CD14-positive monocyte (primary cell): ENCODE measurements around the gene NUP54. TPM values are rescaled to one million over a fixed set of nuclear protein-coding genes. Genes with fewer than 3 reads are reported as not detected.

ENCODE experiments used
- DNase-seq, 3 donors: peaks; one replicate each; pipeline ENCODE4 v3.0.0-alpha.2; 2011 to 2022
- H2AFZ ChIP-seq: 2 replicates; pipeline ENCODE4 v1.6.0; 2012; ENCODE audit warnings: mild to moderate bottlenecking, low read depth, low read length, inconsistent platforms; ENCODE audit not compliant: insufficient read depth, poor library complexity, severe bottlenecking
- H3K27ac ChIP-seq, 2 donors: 1 replicate in 1 of 2; 2 replicates in 1 of 2; pipeline ENCODE4 v1.5.1; 2012 to 2013; ENCODE audit warnings: low read length in 2 of 2, control low read depth in 1 of 2, inconsistent platforms in 1 of 2, low read depth in 1 of 2, mild to moderate bottlenecking in 1 of 2
- H3K27me3 ChIP-seq, 2 donors: one replicate each; pipeline versions ENCODE4 v1.6.0 to v1.6.1; 2011 to 2013; ENCODE audit warnings: low read length in 2 of 2; ENCODE audit not compliant: control insufficient read depth in 2 of 2, insufficient read depth in 2 of 2
- H3K36me3 ChIP-seq, 2 donors: replicated peaks in 1 of 2; 1 replicate in 1 of 2; 2 replicates in 1 of 2; pipeline versions ENCODE4 v1.5.1 to v1.6.1; 2012 to 2013; ENCODE audit warnings: low read length in 2 of 2, control low read depth in 1 of 2, inconsistent platforms in 1 of 2, mild to moderate bottlenecking in 1 of 2; ENCODE audit not compliant: insufficient read depth in 2 of 2, control insufficient read depth in 1 of 2
- H3K4me1 ChIP-seq, 2 donors: 1 replicate in 1 of 2; 2 replicates in 1 of 2; pipeline versions ENCODE4 v1.5.1 to v1.6.1; 2012 to 2013; ENCODE audit warnings: low read length in 2 of 2, control low read depth in 1 of 2, inconsistent platforms in 1 of 2, mild to moderate bottlenecking in 1 of 2, moderate library complexity in 1 of 2; ENCODE audit not compliant: insufficient read depth in 2 of 2, control insufficient read depth in 1 of 2
- H3K4me2 ChIP-seq: replicated peaks from 2 replicates; pipeline ENCODE3; 2012; ENCODE audit warnings: low read length, moderate library complexity, mild to moderate bottlenecking; ENCODE audit not compliant: poor library complexity, severe bottlenecking; ENCODE audit errors: extremely low read depth
- H3K4me3 ChIP-seq, 3 experiments: fragments of 200-600 bp in 1 of 3; sonication (generic) in 1 of 3; replicated peaks in 1 of 3; 1 replicate in 2 of 3; 2 replicates in 1 of 3; pipeline ENCODE4 v1.5.1; 2011 to 2013; ENCODE audit warnings: low read length in 3 of 3, mild to moderate bottlenecking in 3 of 3, control low read depth in 2 of 3, low read depth in 2 of 3, inconsistent platforms in 1 of 3, moderate library complexity in 1 of 3
- H3K79me2 ChIP-seq: 2 replicates; pipeline ENCODE4 v1.6.0; 2012; ENCODE audit warnings: mild to moderate bottlenecking, control low read depth, inconsistent platforms, low read length, moderate library complexity; ENCODE audit not compliant: insufficient read depth
- H3K9ac ChIP-seq: 2 replicates; pipeline ENCODE4 v1.6.0; 2017; ENCODE audit warnings: low read length, mild to moderate bottlenecking; ENCODE audit not compliant: insufficient read depth, poor library complexity, severe bottlenecking
- H3K9me3 ChIP-seq, 2 donors: replicated peaks in 1 of 2; 1 replicate in 1 of 2; 2 replicates in 1 of 2; pipeline versions ENCODE4 v1.5.1 to v1.6.1; 2012 to 2013; ENCODE audit warnings: low read length in 2 of 2, control low read depth in 1 of 2; ENCODE audit not compliant: control insufficient read depth in 1 of 2, insufficient read depth in 1 of 2
- H4K20me1 ChIP-seq: 2 replicates; pipeline ENCODE4 v1.6.0; 2012; ENCODE audit warnings: mild to moderate bottlenecking, low read length, control low read depth, moderate library complexity; ENCODE audit not compliant: insufficient read depth
- H3K27ac Mint-ChIP-seq, 7 donors: one replicate each; pipeline ENCODE4 v1.8.0; 2020; ENCODE audit warnings: mild to moderate bottlenecking in 7 of 7, mixed read lengths in 7 of 7, moderate library complexity in 6 of 7, inconsistent platforms in 2 of 7
- H3K27me3 Mint-ChIP-seq, 3 donors: one replicate each; pipeline ENCODE4 v1.8.0; 2021 to 2022; ENCODE audit warnings: low read depth in 3 of 3, mild to moderate bottlenecking in 3 of 3, mixed read lengths in 3 of 3, moderate library complexity in 3 of 3, inconsistent platforms in 1 of 3
- H3K36me3 Mint-ChIP-seq, 2 donors: one replicate each; pipeline ENCODE4 v1.8.0; 2020; ENCODE audit warnings: mixed read lengths in 2 of 2, inconsistent platforms in 1 of 2, mild to moderate bottlenecking in 1 of 2
- H3K4me1 Mint-ChIP-seq: one replicate; pipeline ENCODE4 v1.8.0; 2020; ENCODE audit warnings: mild to moderate bottlenecking, mixed read lengths
- H3K4me3 Mint-ChIP-seq, 2 donors: one replicate each; pipeline ENCODE4 v1.8.0; 2020; ENCODE audit warnings: mild to moderate bottlenecking in 2 of 2, mixed read lengths in 2 of 2, moderate library complexity in 1 of 2
- H3K9me3 Mint-ChIP-seq, 7 donors: one replicate each; pipeline ENCODE4 v1.8.0; 2020 to 2022; ENCODE audit warnings: mixed read lengths in 7 of 7, mild to moderate bottlenecking in 6 of 7, moderate library complexity in 6 of 7, inconsistent platforms in 2 of 7
- CTCF ChIP-seq: fragments of 200-600 bp; IDR thresholded peaks from one replicate; pipeline ENCODE4 v1.8.0; 2022; ENCODE audit warnings: antibody characterized with exemption, mild to moderate bottlenecking
- WGBS: methylation state at CpG from one replicate; pipeline ENCODE4 v1.1.5; 2013; ENCODE audit warnings: missing lambda C conversion rate; ENCODE audit not compliant: insufficient coverage; 5-methylcytosine and 5-hydroxymethylcytosine counted together
- intact Hi-C, 2 donors: fragments of 100-400 bp; cut with micrococcal nuclease; formaldehyde crosslinking; loops; one replicate each; pipeline versions ENCODE4 v1.15.0 to v1.15.1; 2023
- polyA plus RNA-seq, 3 donors: library from polyadenylated mRNA; depleted of rRNA in 1 of 3; unstranded in 2 of 3; stranded (reverse) in 1 of 3; fragments of 300-500 nt in 2 of 3; fragments of >200 nt in 1 of 3; fragmentation: Illumina TruSeq in 2 of 3; gene quantifications; 1 replicate in 2 of 3; 2 replicates in 1 of 3; pipeline ENCODE4 v1.2.3, GENCODE V29; 2012 to 2021

The NUP54 gene
- polyA plus RNA-seq, 3 donors = 15.0 to 25.0 (median 16.2) TPM

GRCh38 chr4:76091052-76091451 lies 57.1 kb downstream of the NUP54 start:
- Mint-ChIP-seq H3K36me3 (peaks cover 0 to 2% of the 10 kb centered on the region in 2 donors), H3K4me3 (no peak overlapping the region), H3K27me3 (peaks cover 2 to 6% (median 2%) of the 10 kb centered on the region in 3 donors), H3K27ac (peak overlapping the region; percentile 87 to 96 (median 94)), H3K4me1 (peaks cover 20% of the 10 kb centered on the region), H3K9me3 (peaks cover 0 to 4% (median 0%) of the 10 kb centered on the region in 7 donors)
- no peaks in the 10 kb centered on the region for H3K36me3 ChIP-seq
- H2AFZ ChIP-seq = no peak overlapping the region
- TF ChIP-seq CTCF = no peak
- no peak overlapping the region for H3K4me3 ChIP-seq
- WGBS = no CpG with 5 or more reads among the region's 2 CpGs
- DNase-seq = no peak
- intact Hi-C loops = no loop called here
- peaks cover 15 to 17% of the 10 kb centered on the region in 2 donors for H3K4me1 ChIP-seq
- no peaks in the 10 kb centered on the region for H3K9me3 ChIP-seq
- H3K4me2 ChIP-seq = no peak overlapping the region
- no peaks in the 10 kb centered on the region for H4K20me1 ChIP-seq
- peak overlapping the region in 1 of 2 donors; percentile 81 for H3K27ac ChIP-seq
- H3K79me2 ChIP-seq = no peaks in the 10 kb centered on the region
- no peak overlapping the region for H3K9ac ChIP-seq
- H3K27me3 ChIP-seq = no peaks in the 10 kb centered on the region

GRCh38 chr4:76090241-76090691 lies 57.9 kb downstream of the NUP54 start:
- Histone ChIP-seq H3K27me3 (no peaks in the 10 kb centered on the region), H3K9me3 (no peaks in the 10 kb centered on the region), H4K20me1 (no peaks in the 10 kb centered on the region), H3K4me1 (peaks cover 15 to 17% of the 10 kb centered on the region in 2 donors), H2AFZ (no peak overlapping the region), H3K27ac (peak overlapping the region; percentile 81 to 84), H3K9ac (peak overlapping the region; percentile 25), H3K36me3 (no peaks in the 10 kb centered on the region), H3K4me2 (peak overlapping the region; percentile 32), H3K79me2 (no peaks in the 10 kb centered on the region), H3K4me3 (no peak overlapping the region)
- Mint-ChIP-seq H3K4me3 (no peak overlapping the region), H3K36me3 (peaks cover 0 to 2% of the 10 kb centered on the region in 2 donors), H3K9me3 (peaks cover 0 to 4% (median 0%) of the 10 kb centered on the region in 7 donors), H3K4me1 (peaks cover 20% of the 10 kb centered on the region), H3K27me3 (peaks cover 2 to 6% (median 2%) of the 10 kb centered on the region in 3 donors), H3K27ac (peak overlapping the region; percentile 87 to 96 (median 94))
- DNase-seq = peak; percentile 95 to 99 (median 99)
- 0% methylated on average over 6 of the region's 7 CpGs for WGBS
- intact Hi-C loops = no loop called here
- TF ChIP-seq CTCF = no peak
